Mucosa of rectum (tissue), 2 donors: ENCODE data around the gene MDH1.

Experiments
- H3K27ac ChIP-seq, 2 donors: one replicate each; pipeline ENCODE4 v1.7.0; 2013; ENCODE audit warnings: inconsistent platforms in 2 of 2, low read depth in 2 of 2, low read length in 2 of 2
- H3K27me3 ChIP-seq, 2 donors: one replicate each; pipeline ENCODE4 v1.7.0; 2013; ENCODE audit warnings: low read length in 2 of 2; ENCODE audit not compliant: control insufficient read depth in 2 of 2, insufficient read depth in 2 of 2
- H3K36me3 ChIP-seq, 2 donors: one replicate each; pipeline ENCODE4 v1.7.0; 2013; ENCODE audit warnings: low read length in 2 of 2; ENCODE audit not compliant: control insufficient read depth in 2 of 2, insufficient read depth in 2 of 2
- H3K4me1 ChIP-seq, 2 donors: one replicate each; pipeline ENCODE4 v1.7.0; 2013; ENCODE audit warnings: low read length in 2 of 2, mild to moderate bottlenecking in 1 of 2; ENCODE audit not compliant: control insufficient read depth in 2 of 2, insufficient read depth in 2 of 2
- H3K4me3 ChIP-seq, 2 donors: one replicate each; pipeline ENCODE4 v1.7.0; 2013; ENCODE audit warnings: low read length in 2 of 2
- H3K9ac ChIP-seq, 2 donors: one replicate each; pipeline ENCODE4 v1.7.0; 2013; ENCODE audit warnings: low read length in 2 of 2, low read depth in 1 of 2, mild to moderate bottlenecking in 1 of 2
- H3K9me3 ChIP-seq, 2 donors: one replicate each; pipeline ENCODE4 v1.7.0; 2013; ENCODE audit warnings: low read length in 2 of 2; ENCODE audit not compliant: control insufficient read depth in 2 of 2
- donor health status: healthy.
- donor health status: Normal muscosa, but diverticular disease.

Gene MDH1

DNA sequence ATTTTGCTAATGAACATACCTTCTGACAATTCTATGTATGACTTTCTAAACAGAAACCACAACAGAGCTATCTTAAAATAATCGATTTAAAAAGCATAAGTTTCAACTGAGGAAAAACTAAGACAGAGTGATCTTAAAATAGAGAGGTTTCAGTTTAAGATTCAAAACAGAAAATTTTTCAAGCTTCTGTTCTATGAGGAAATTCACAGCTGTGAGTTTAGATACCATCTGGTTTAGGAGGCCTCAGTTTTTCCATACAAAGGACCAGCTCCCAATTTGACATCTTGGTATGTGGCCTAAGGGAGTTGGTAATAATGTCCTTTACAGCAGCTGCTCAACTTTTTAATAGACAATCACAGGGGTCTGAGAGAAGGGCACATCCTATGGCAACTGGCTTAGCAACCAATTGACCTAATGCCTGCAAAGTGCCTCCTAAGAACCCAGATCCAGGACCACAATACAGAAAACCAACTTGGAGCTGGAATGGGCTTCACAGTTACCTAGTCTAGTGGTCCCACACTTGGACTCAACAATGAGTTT lies 39.7 kb downstream of the MDH1 start:
- Histone ChIP-seq H3K27me3 (no peaks in the 10 kb centered on the region), H3K9ac (no peak overlapping the region), H3K4me1 (no peaks in the 10 kb centered on the region), H3K4me3 (no peak overlapping the region), H3K27ac (no peak overlapping the region), H3K9me3 (no peaks in the 10 kb centered on the region), H3K36me3 (no peaks in the 10 kb centered on the region)

DNA sequence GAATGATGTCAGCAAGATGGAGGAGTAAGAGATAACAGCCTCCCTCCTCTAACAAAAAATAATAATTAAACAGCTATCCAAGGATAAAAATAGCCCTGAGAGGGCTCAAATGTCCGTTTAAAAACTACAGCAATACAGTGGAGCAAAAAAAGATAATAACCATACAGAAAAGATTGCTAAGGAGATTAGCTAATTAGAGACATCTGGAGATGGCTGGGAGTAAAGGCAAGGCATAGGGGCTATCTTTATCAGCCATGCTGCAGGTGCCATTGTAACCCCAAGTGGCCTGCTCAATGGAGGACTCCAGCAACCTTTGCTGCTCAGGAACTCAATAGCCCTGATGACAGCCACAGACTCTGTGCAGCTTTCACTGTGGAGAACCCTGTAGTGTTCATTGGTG lies 42.7 kb downstream of the MDH1 start:
- Histone ChIP-seq H3K4me3 (no peak overlapping the region), H3K9me3 (no peaks in the 10 kb centered on the region), H3K27ac (no peak overlapping the region), H3K27me3 (no peaks in the 10 kb centered on the region), H3K9ac (no peak overlapping the region), H3K36me3 (no peaks in the 10 kb centered on the region), H3K4me1 (no peaks in the 10 kb centered on the region)

GRCh38 chr2:63632382-63632781 lies 43.6 kb downstream of the MDH1 start:
- no peak overlapping the region for H3K27ac ChIP-seq
- H3K36me3 ChIP-seq: no peaks in the 10 kb centered on the region
- H3K27me3 ChIP-seq: no peaks in the 10 kb centered on the region
- H3K9me3 ChIP-seq: no peaks in the 10 kb centered on the region
- no peak overlapping the region for H3K9ac ChIP-seq
- H3K4me3 ChIP-seq: no peak overlapping the region
- no peaks in the 10 kb centered on the region for H3K4me1 ChIP-seq

DNA sequence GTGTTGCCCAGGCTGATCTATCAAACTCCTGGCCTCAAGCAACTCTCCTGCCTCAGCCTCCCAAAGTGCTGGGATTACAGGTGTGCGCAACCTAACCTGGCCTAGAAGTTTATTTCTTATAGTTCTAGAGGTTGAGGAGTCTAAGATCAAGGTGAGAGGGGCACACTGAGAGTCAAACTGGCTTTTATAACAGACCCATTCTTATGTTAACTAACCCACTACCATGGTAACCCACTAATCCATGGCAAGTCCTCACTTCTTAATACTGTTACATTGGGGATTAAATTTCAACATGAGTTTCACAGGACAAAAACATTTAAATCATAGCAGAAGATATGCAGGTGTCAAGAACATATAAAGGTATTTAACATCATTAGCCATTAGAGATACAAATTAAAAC lies 50.6 kb downstream of the MDH1 start:
- no peaks in the 10 kb centered on the region for H3K9me3 ChIP-seq
- H3K4me1 ChIP-seq: no peaks in the 10 kb centered on the region
- no peaks in the 10 kb centered on the region for H3K27me3 ChIP-seq
- H3K27ac ChIP-seq: no peak overlapping the region
- no peaks in the 10 kb centered on the region for H3K36me3 ChIP-seq
- H3K4me3 ChIP-seq: no peak overlapping the region
- H3K9ac ChIP-seq: no peak overlapping the region

DNA sequence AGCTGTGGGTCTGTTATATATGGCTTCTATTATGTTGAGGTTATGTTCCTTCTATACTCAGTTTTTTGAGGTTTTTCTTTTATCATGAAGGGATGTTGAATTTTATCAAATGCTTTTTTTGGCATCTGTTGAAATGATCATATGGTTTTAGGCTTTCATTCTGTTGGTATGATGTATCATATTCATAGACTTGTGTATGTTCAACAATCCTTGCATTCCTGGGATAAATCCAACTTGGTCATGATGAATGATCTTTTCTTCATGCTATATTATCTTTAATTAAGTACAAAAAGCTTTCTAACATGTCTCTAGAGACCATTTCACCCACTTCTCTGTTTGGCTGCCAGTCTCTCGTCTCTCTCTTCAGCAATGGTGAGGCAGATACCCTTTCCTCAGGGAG lies 54.2 kb downstream of the MDH1 start:
- Histone ChIP-seq H3K27ac (no peak overlapping the region), H3K27me3 (no peaks in the 10 kb centered on the region), H3K9ac (no peak overlapping the region), H3K36me3 (no peaks in the 10 kb centered on the region), H3K4me1 (no peaks in the 10 kb centered on the region), H3K4me3 (no peak overlapping the region), H3K9me3 (no peaks in the 10 kb centered on the region)

DNA sequence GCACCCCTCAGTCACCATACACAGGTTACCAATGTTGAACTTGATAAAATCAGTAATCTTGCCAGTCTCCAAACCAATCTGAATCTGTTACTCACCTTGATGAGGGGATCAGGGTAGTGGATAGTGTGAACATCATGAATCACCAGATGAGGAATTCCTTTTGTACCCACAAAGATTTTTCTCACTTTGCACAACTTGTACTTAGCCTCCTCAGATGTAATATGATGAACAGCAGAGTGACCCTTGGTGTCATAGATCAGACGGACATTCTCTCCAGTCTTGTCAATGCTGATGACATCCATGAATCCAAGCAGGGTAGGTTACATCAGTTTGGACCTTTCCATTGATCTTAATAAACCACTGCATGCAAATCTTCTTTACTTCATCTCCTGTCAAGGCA lies 54.7 kb downstream of the MDH1 start:
- Histone ChIP-seq H3K27ac (no peak overlapping the region), H3K27me3 (no peaks in the 10 kb centered on the region), H3K36me3 (no peaks in the 10 kb centered on the region), H3K9ac (no peak overlapping the region), H3K4me3 (no peak overlapping the region), H3K4me1 (no peaks in the 10 kb centered on the region), H3K9me3 (no peaks in the 10 kb centered on the region)

DNA sequence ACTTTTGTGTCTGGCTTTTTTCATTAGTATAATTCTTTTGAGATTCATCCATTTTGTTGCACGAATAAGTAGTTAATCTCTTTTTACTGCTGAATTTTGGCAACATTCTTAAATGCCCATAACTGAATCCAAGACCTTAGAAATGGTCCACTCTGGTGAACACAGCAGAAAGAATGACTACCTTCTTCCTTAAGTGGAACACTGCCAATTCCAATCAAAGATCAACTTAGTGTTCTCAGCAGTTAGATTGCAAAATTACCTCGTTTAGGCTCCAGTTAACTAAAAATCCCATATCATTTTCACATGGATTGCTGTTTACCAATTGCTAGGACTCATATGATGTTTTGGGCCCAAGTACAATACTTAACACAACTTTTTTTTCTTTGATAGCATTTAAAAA lies 59.9 kb downstream of the MDH1 start:
- no peaks in the 10 kb centered on the region for H3K36me3 ChIP-seq
- no peaks in the 10 kb centered on the region for H3K27me3 ChIP-seq
- no peaks in the 10 kb centered on the region for H3K4me1 ChIP-seq
- no peaks in the 10 kb centered on the region for H3K9me3 ChIP-seq
- no peak overlapping the region for H3K4me3 ChIP-seq
- no peak overlapping the region for H3K27ac ChIP-seq
- H3K9ac ChIP-seq: no peak overlapping the region

DNA sequence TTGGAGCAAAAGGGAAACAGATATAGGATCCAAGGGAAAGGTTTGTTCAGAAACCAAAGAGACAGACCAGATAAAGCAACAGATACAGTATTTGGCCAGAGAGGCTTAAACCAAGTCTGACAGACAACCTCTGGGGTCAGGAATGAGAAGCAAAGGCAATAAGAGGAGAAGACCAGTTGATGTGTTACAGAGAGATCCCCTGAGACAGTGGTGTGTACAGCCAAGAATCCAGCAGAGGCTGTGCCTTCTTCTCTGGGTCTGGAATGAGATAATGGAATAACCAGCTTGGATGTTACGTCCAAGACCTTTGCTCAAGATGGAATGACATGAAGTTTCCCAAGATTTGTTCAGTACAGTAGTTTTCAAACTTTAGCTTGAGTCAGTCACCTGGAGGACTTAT lies 61.1 kb downstream of the MDH1 start:
- H3K9ac ChIP-seq: no peak overlapping the region
- H3K27me3 ChIP-seq: no peaks in the 10 kb centered on the region
- H3K4me3 ChIP-seq: no peak overlapping the region
- H3K9me3 ChIP-seq: no peaks in the 10 kb centered on the region
- H3K4me1 ChIP-seq: no peaks in the 10 kb centered on the region
- H3K36me3 ChIP-seq: no peaks in the 10 kb centered on the region
- no peak overlapping the region for H3K27ac ChIP-seq

GRCh38 chr2:63650756-63651155 lies 62.0 kb downstream of the MDH1 start:
- no peaks in the 10 kb centered on the region for H3K36me3 ChIP-seq
- H3K27ac ChIP-seq: no peak overlapping the region
- no peaks in the 10 kb centered on the region for H3K27me3 ChIP-seq
- no peaks in the 10 kb centered on the region for H3K4me1 ChIP-seq
- H3K9me3 ChIP-seq: no peaks in the 10 kb centered on the region
- H3K4me3 ChIP-seq: no peak overlapping the region
- no peak overlapping the region for H3K9ac ChIP-seq

- no peak overlapping the region for H3K4me3 ChIP-seq
- no peaks in the 10 kb centered on the region for H3K9me3 ChIP-seq
- H3K9ac ChIP-seq: no peak overlapping the region
- no peaks in the 10 kb centered on the region for H3K4me1 ChIP-seq
- H3K27me3 ChIP-seq: no peaks in the 10 kb centered on the region
- no peaks in the 10 kb centered on the region for H3K36me3 ChIP-seq
- no peak overlapping the region for H3K27ac ChIP-seq
These were observed 62.6 kb downstream of the MDH1 start for GRCh38 chr2:63651356-63651755.
